Medulla oblongata (tissue), 1 donor: ENCODE data around the gene SLC27A2.

Experiments
- DNase-seq: peaks from one replicate; pipeline ENCODE4 v3.0.0-alpha.2; 2015; ENCODE audit errors: extremely low spot score

SLC27A2 gene

DNA sequence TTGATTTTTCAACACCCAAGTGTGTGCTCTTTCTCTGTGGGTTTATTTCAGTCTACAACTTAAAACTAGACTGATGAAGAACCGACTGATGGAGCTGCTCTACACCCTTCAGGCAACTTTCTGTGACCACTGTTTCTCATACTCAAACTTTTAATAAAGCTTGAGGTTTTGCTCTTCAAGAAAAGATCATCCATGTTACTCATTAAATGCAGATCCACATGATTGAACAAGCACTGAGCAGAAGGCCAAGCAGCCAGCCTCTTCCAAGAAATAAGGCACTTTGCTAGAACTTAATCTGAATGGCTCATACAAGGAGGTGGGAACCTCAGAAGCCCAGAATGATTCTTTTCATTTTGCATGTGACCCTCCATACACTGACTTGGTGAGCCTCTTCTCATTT, 8.7 kb downstream of the SLC27A2 start:
- no peak for DNase-seq

DNA sequence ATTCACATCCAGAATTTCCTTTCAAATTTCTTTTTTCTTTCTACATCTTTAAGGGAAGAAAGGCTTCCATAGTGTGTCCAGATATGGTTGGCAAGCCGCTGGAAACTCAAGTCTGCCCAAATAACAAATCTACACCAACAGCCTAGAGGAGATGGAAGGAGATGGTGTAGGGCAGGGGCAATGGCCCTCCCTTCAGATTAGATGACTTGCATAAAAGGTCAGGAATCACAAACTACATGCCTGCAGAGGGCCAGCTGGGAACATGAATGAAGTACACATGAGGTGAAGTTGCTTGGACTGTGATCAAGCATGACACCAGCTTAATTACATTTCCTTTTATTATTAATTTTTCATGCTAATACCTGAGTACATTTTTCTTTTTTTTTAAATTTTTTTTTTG, 10.2 kb downstream of the SLC27A2 start:
- no peak for DNase-seq

GRCh38 chr15:50192926-50193620, 11.1 kb downstream of the SLC27A2 start:
- no peak for DNase-seq

GRCh38 chr15:50202003-50202402, 20.0 kb downstream of the SLC27A2 start:
- DNase-seq = no peak

DNA sequence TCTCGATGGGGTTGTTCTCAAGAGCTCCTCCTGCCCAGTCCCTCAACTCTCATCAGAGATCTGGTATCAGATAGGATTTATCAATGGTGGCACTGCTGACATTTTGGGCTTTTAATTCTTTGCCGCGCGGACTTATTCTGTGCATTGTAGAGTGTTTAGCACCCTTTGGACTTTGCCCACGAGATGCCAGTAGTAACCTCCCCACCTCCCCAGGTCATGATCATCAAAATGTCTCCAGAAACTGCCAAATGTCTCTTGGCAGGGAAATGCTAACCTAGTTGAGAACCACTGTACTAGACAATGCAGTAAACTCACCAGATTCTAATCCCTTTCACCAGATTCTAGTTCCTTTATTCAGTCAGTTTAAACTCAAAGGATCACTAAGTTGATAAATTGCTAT, 24.0 kb downstream of the SLC27A2 start:
- DNase-seq = no peak

- no peak for DNase-seq
Observed at GRCh38 chr15:50209809-50210208, 27.8 kb downstream of the SLC27A2 start.

DNA sequence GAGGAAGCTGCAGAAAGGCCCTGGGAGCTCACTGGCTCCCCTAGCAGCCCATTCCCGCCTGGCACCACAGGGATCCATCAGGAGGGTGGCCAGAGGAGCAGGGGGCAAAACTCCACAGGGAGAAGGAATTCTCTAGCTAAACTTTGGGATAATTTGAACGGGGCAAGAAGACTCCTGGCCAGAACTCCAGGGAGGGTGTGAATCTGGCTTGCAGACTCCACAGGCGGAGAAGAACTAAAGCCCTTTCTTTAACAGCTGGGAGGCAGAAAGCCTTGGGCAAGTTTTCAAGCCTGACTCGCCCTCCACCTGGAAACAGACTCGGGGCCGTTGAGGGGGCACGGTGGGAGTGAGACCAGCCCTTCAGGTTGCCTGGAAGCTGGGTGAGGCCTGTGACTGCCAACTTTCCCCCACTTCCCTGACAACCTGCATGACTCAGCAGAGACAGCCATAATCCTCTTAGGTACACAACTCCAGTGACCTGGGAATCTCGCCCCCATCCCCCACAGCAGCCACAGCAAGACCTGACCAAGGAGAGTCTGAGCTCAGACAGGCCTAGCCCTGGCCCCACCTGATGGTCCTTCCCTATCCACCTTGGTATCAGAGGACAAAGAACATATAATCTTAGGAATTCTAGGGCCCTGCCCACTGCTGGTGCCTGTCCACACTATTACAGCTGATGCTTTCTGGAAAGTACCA, 28.6 kb downstream of the SLC27A2 start:
- no peak for DNase-seq

- DNase-seq = no peak
Observed at GRCh38 chr15:50218291-50218690, 36.3 kb downstream of the SLC27A2 start.

GRCh38 chr15:50218691-50219090, 36.7 kb downstream of the SLC27A2 start:
- no peak for DNase-seq

DNA sequence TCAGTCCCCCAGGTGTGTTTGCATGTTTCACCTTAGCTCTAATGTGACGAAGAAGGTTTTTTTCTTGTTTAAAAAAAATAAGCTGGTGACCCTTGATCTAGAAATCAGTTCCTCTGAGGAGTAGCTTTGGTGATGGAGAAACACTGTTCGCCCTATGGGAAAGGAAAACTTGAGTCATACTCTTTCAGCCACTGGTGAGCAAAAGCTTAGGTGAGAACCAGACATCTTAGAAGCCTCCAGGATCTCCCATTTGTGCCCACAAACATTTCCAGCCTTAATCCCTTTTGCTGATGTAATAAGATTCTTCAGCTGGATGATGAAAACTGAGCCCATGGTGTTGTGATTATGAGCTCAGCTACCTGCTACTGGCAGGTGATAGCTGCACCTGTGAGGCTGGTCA, 37.8 kb downstream of the SLC27A2 start:
- no peak for DNase-seq

- no peak for DNase-seq
Observed at GRCh38 chr15:50222181-50222580, 40.2 kb downstream of the SLC27A2 start.

DNA sequence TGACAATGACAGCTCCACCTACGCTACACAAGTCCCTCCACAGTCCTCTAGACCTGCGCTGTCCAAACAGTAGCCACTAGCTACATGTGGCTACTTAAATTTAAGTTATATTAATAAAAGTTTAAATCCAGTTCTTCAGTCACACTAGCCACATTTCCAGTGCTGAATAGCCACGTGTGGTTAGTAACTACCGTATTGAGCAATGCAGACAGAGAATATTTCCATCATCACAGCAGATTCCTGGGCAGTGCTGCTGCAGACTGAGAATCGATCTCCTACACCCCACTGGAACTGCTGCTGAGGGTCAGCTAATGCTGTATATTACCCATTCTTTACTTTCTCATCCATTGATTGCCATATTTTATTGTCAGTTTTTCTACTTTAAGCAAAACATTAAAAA, 42.6 kb downstream of the SLC27A2 start:
- DNase-seq = no peak

DNA sequence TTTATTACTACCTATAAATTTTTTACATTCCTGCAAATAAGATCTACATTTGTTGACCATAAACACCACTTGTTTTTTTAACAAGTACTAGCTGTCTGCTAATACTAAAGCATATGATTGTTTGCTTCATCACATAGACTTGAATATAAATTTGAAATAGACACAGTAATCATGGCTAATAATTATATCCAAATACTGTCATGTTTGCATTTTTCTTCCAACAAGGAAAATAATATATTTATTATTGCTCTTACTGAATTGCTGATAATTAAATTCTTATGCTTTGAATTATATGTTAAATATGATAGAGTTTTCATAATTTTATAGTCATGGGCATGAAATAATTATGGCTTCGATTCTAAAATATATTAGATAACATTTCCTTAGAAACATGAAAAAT, 43.1 kb downstream of the SLC27A2 start:
- no peak for DNase-seq

GRCh38 chr15:50225938-50226337, 43.9 kb downstream of the SLC27A2 start:
- no peak for DNase-seq

DNA sequence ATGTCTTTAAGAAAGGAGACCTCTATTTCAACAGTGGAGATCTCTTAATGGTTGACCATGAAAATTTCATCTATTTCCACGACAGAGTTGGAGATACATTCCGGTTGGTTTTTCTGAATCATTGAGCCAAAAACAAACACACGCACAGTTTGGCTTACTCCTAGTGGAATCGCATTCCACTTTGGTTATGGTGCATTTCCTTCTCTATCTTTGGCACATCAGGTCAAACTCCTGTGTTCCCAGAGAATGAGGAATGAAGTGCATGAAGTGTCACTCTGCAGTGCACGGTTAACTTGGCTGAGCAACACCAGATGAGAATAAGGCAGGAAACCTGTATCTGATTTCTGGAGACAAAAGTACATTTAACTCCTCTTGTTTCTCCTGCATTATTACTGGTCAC, 45.1 kb downstream of the SLC27A2 start:
- no peak for DNase-seq

DNA sequence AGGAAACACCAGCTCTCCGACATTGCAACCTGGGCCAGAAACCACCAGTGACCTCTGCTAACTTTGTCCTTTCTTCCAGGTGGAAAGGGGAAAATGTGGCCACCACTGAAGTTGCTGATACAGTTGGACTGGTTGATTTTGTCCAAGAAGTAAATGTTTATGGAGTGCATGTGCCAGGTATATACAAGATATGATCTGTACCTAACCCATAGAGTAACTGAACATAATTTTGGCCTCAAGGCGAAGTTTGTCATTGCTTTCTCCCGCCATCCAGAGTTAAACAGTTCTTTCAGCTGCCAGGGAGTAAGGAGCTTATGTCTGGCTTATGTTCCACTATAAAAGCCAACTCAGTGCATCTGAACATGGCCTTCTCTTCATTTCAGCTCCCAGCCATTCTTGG, 46.9 kb downstream of the SLC27A2 start:
- no peak for DNase-seq

DNA sequence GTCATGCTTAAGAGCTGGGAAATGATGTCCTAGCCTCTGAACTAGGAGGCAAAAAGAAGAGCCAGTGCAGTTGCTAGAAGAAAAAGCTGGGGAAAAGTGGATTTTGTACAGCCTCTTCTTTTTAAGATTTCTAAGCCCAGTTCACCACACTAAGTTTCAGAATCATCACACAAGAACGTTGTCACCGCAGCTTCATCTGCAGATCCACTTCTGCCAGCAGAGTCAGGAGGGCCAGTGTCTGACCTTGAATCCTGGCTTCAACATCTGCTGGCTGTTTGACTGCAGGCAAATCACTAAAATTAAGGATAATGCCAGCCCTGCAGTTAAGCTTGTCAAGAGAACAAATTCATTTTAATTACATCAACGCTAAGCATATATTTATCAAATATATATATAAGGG, 47.3 kb downstream of the SLC27A2 start:
- DNase-seq = no peak

DNA sequence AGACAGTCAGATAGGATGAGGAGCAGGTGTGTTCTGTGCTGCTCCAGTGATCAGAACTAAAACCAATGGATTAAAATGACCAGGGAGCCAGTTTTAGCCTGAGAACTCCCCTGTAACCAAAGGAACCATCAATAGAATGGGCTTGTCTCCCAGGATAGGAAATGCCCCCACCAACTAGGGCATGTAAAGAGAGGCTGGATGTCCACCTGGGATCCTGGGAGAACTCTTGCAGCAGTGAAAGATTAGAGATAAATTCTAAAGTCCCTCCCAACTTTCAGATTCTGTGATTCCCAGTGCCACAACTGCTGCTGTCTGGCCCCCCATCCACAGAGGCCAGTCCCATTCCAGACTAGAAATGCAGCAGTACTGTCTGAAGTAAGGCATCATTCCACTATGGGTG, 49.8 kb downstream of the SLC27A2 start:
- no peak for DNase-seq

GRCh38 chr15:50232791-50233190, 50.8 kb downstream of the SLC27A2 start:
- no peak for DNase-seq

GRCh38 chr15:50233192-50233736, 51.3 kb downstream of the SLC27A2 start:
- DNase-seq = no peak

- DNase-seq = no peak
Observed at GRCh38 chr15:50234764-50235163, 52.8 kb downstream of the SLC27A2 start.

DNA sequence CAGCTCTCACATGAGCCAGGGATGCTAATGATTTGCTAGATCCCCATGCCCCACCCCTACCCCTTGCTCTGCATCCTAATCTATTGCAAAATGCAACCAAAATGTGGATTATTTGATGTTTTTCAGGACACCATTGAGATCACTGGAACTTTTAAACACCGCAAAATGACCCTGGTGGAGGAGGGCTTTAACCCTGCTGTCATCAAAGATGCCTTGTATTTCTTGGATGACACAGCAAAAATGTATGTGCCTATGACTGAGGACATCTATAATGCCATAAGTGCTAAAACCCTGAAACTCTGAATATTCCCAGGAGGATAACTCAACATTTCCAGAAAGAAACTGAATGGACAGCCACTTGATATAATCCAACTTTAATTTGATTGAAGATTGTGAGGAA, 53.8 kb downstream of the SLC27A2 start:
- DNase-seq = no peak

GRCh38 chr15:50236433-50236832, 54.4 kb downstream of the SLC27A2 start:
- no peak for DNase-seq
